SKM-1 treated with dmso at 0.1 percent for 144 hours (cell line): ENCODE measurements around the gene CD300LG.

Experiments used
- DNase-seq: peaks from one replicate; lab custom pipeline; 2025; ENCODE audit not compliant: unreplicated experiment; lab: John Stamatoyannopoulos, UW

Gene CD300LG

GRCh38 chr17:43905400-43905984, 58.5 kb downstream of the CD300LG start:
- DNase-seq: no peak

GRCh38 chr17:43905985-43906852, 59.2 kb downstream of the CD300LG start:
- no peak for DNase-seq

GRCh38 chr17:43906951-43907424, 60.0 kb downstream of the CD300LG start:
- no peak for DNase-seq

- DNase-seq: peak; percentile 61
These were observed 60.5 kb downstream of the CD300LG start, which contains the start of gene MPP2 for GRCh38 chr17:43907425-43907981. MPP2 (minus strand) TSS chr17:43907536; CDS start chr17:43904460, 3,076 bp downstream.

- peak; percentile 34 for DNase-seq
These were observed 61.2 kb downstream of the CD300LG start for GRCh38 chr17:43907998-43908721.

GRCh38 chr17:43909537-43910231, 62.7 kb downstream of the CD300LG start:
- DNase-seq: no peak

GRCh38 chr17:43911904-43912303, 64.9 kb downstream of the CD300LG start:
- no peak for DNase-seq

GRCh38 chr17:43912635-43913304, 65.8 kb downstream of the CD300LG start:
- no peak for DNase-seq
